SU-DHL-6 (cell line): ENCODE data around the gene PCDHGA5.
"Not testable (repeated sequence)": the region's sequence is repeated elsewhere in the genome, so short reads cannot be mapped to it uniquely, and the experiment has no call there.

Experiments used
- H2AFZ ChIP-seq: fragments of 200-600 bp; sonication (generic); 2 replicates; pipeline ENCODE4 v1.6.1; 2014; ENCODE audit warnings: low read depth, mild to moderate bottlenecking, moderate library complexity, mixed read lengths, antibody characterized with exemption, low read length; ENCODE audit not compliant: severe bottlenecking
- H3F3A ChIP-seq: fragments of 200-600 bp; shearing (Covaris generic); 2 replicates; pipeline ENCODE4 v1.6.0; 2016; ENCODE audit warnings: antibody characterized with exemption, mild to moderate bottlenecking; ENCODE audit not compliant: insufficient read depth
- H3K27ac ChIP-seq: fragments of 200-600 bp; sonication (generic); 2 replicates; pipeline ENCODE4 v1.5.1; 2016; ENCODE audit warnings: low read depth, mild to moderate bottlenecking, low read length, moderate library complexity, mixed read lengths
- H3K27me3 ChIP-seq: fragments of 200-600 bp; sonication (generic), shearing (Covaris generic); 2 replicates; pipeline ENCODE4 v1.6.0; 2014; ENCODE audit warnings: mild to moderate bottlenecking, low read length
- H3K36me3 ChIP-seq: fragments of 200-600 bp; sonication (generic); 2 replicates; pipeline ENCODE4 v1.6.1; 2014; ENCODE audit warnings: mild to moderate bottlenecking, low read length, mixed read lengths
- H3K4me2 ChIP-seq: fragments of 300-600, 200-600 bp; shearing (Covaris generic), sonication (generic); 2 replicates; pipeline ENCODE4 v1.6.0; 2014; ENCODE audit warnings: low read length, low read depth, mild to moderate bottlenecking; ENCODE audit not compliant: poor library complexity, severe bottlenecking
- H3K4me3 ChIP-seq: fragments of 200-600 bp; sonication (generic); 2 replicates; pipeline ENCODE4 v1.5.1; 2014; ENCODE audit warnings: antibody characterized with exemption, low read length, mild to moderate bottlenecking, mixed read lengths; ENCODE audit not compliant: insufficient read depth, poor library complexity, severe bottlenecking
- H3K79me2 ChIP-seq: fragments of 200-600 bp; sonication (generic); 2 replicates; pipeline ENCODE4 v1.6.1; 2014; ENCODE audit warnings: mild to moderate bottlenecking, low read length, moderate library complexity; ENCODE audit not compliant: insufficient read depth
- H3K9ac ChIP-seq: fragments of 200-600 bp; sonication (generic); 2 replicates; pipeline ENCODE4 v1.7.0; 2014; ENCODE audit warnings: mild to moderate bottlenecking, low read length
- H3K9me2 ChIP-seq: fragments of 200-600 bp; sonication (generic); replicated peaks from 2 replicates; pipeline ENCODE4 v1.6.1; 2014; ENCODE audit warnings: low read length; ENCODE audit not compliant: insufficient read depth
- H3K9me3 ChIP-seq: fragments of 200-600 bp; sonication (generic); 2 replicates; pipeline ENCODE4 v1.6.1; 2014; ENCODE audit warnings: low read length, mixed read lengths; ENCODE audit not compliant: insufficient read depth
- H4K20me1 ChIP-seq: fragments of 200-600 bp; sonication (generic); 2 replicates; pipeline ENCODE4 v1.6.1; 2014; ENCODE audit warnings: low read depth, mild to moderate bottlenecking, antibody characterized with exemption, low read length, moderate library complexity, mixed read lengths
- CTCF ChIP-seq: fragments of 200-600 bp; sonication (generic); IDR thresholded peaks from one replicate; pipeline ENCODE4 v1.5.1; 2017; ENCODE audit warnings: antibody characterized with exemption, mild to moderate bottlenecking, low read length, moderate library complexity; ENCODE audit not compliant: insufficient read depth, poor library complexity, severe bottlenecking
- EZH2phosphoT487 ChIP-seq: fragments of 200-600 bp; sonication (generic), shearing (Covaris generic); conservative IDR thresholded peaks from 2 replicates; pipeline ENCODE4 v1.6.1; 2018; ENCODE audit warnings: mild to moderate bottlenecking, antibody characterized with exemption, low read length, moderate library complexity, mixed read lengths

The PCDHGA5 gene

GRCh38 chr5:141363952-141364660, at the start of gene PCDHGA5:
PCDHGA5 (plus strand) TSS chr5:141364162; CDS start chr5:141364331, 169 bp downstream.
- no peaks in the 10 kb centered on the region for H3K27me3 ChIP-seq
- H3K4me3 ChIP-seq, result peak within 1 kb of the TSS; percentile 36
- no peaks in the 10 kb centered on the region for H4K20me1 ChIP-seq
- H3K9me3 ChIP-seq, result peaks cover 32% of the 10 kb centered on the region; the same call in 1 of the 2 replicates
- peak within 1 kb of the TSS; percentile 61 for H3K4me2 ChIP-seq
- peak within 1 kb of the TSS; percentile 55 for H3K27ac ChIP-seq
- TF ChIP-seq CTCF (no peak), EZH2phosphoT487 (no peak)
- H3K79me2 ChIP-seq, result no peaks in the 10 kb centered on the region
- H3K36me3 ChIP-seq, result peaks cover 10% of the 10 kb centered on the region; the same call in 1 of the 2 replicates
- H2AFZ ChIP-seq, result no peak within 1 kb of the TSS
- H3K9me2 ChIP-seq, result no peaks in the 10 kb centered on the region
- 0 out of 2 replicates have a peak within 1 kb of the TSS, but pooled peaks have one; percentile 5 for H3K9ac ChIP-seq
- H3F3A ChIP-seq, result peaks cover 7% of the 10 kb centered on the region; the same call in 1 of the 2 replicates

GRCh38 chr5:141316963-141317362, 47.0 kb upstream of the PCDHGA5 start:
- H3K4me2 ChIP-seq, H2AFZ ChIP-seq, H3K9ac ChIP-seq, H3F3A ChIP-seq, H3K9me2 ChIP-seq, H4K20me1 ChIP-seq, H3K27me3 ChIP-seq, H3K4me3 ChIP-seq, H3K27ac ChIP-seq: not testable (repeated sequence)
- H3K36me3 ChIP-seq, result peaks cover 39% of the 10 kb centered on the region
- H3K79me2 ChIP-seq, result peaks cover 74% of the 10 kb centered on the region
- H3K9me3 ChIP-seq, result peaks cover 30% of the 10 kb centered on the region

GRCh38 chr5:141319202-141319601, 44.8 kb upstream of the PCDHGA5 start:
- H4K20me1 ChIP-seq, result 0 out of 2 replicates have a peak, but pooled peaks cover 5% of the 10 kb centered on the region
- H3K36me3 ChIP-seq, result peaks cover 39% of the 10 kb centered on the region
- H2AFZ ChIP-seq, result no peak overlapping the region
- H3K27ac ChIP-seq, result no peak overlapping the region
- H3K79me2 ChIP-seq, result peaks cover 60% of the 10 kb centered on the region
- no peak overlapping the region for H3K9ac ChIP-seq
- no peaks in the 10 kb centered on the region for H3K27me3 ChIP-seq
- peaks cover 6% of the 10 kb centered on the region; the same call in 1 of the 2 replicates for H3F3A ChIP-seq
- peak overlapping the region; percentile 78 for H3K4me2 ChIP-seq
- no peaks in the 10 kb centered on the region for H3K9me2 ChIP-seq
- H3K9me3 ChIP-seq, result peaks cover 30% of the 10 kb centered on the region
- TF ChIP-seq EZH2phosphoT487, result no peak
- TF ChIP-seq CTCF, result no peak
- peak overlapping the region; percentile 89 for H3K4me3 ChIP-seq

- Histone ChIP-seq H3K27me3 (no peaks in the 10 kb centered on the region), H3K4me3 (peak overlapping the region; percentile 89), H3K9me3 (peaks cover 30% of the 10 kb centered on the region), H3K36me3 (peaks cover 34% of the 10 kb centered on the region), H3K27ac (no peak overlapping the region), H3K9ac (peak overlapping the region; percentile 78), H3K79me2 (peaks cover 56% of the 10 kb centered on the region), H3K4me2 (peak overlapping the region; percentile 78), H3F3A (peaks cover 4% of the 10 kb centered on the region; the same call in 1 of the 2 replicates), H4K20me1 (0 out of 2 replicates have a peak, but pooled peaks cover 5% of the 10 kb centered on the region), H2AFZ (no peak overlapping the region), H3K9me2 (no peaks in the 10 kb centered on the region)
- TF ChIP-seq EZH2phosphoT487, result no peak
- no peak for TF ChIP-seq CTCF
Measured at GRCh38 chr5:141319699-141320098, 44.3 kb upstream of the PCDHGA5 start.
